ENCODE results near the gene DLL3.
"Not testable (repeated sequence)": the region's sequence is repeated elsewhere in the genome, so short reads cannot be mapped to it uniquely, and the experiment has no call there.

The DLL3 gene

GRCh38 chr19:39498798-39499642 is at the start of gene DLL3:
TSS of gene DLL3 (plus strand) at chr19:39498947. CDS start at chr19:39498975, 28 bp downstream.
- DNase-seq (ENCODE audit: low read depth in 2 of 2): no peak

GRCh38 chr19:39449116-39449797 is 49.5 kb upstream of the DLL3 start:
- no peak for DNase-seq (ENCODE audit: low read depth in 2 of 2)

- DNase-seq (ENCODE audit: low read depth in 2 of 2): not testable (repeated sequence)
Measured at GRCh38 chr19:39451257-39451656, 47.5 kb upstream of the DLL3 start.

GRCh38 chr19:39463403-39463802 is 35.3 kb upstream of the DLL3 start:
- no peak for DNase-seq (ENCODE audit: low read depth in 2 of 2)

- no peak for DNase-seq (ENCODE audit: low read depth in 2 of 2)
Measured at GRCh38 chr19:39465956-39466747, 32.6 kb upstream of the DLL3 start.

GRCh38 chr19:39467941-39468340 is 30.8 kb upstream of the DLL3 start:
- no peak for DNase-seq (ENCODE audit: low read depth in 2 of 2)

GRCh38 chr19:39469036-39469435 is 29.7 kb upstream of the DLL3 start:
- DNase-seq (ENCODE audit: low read depth in 2 of 2): no peak

GRCh38 chr19:39469567-39469966 is 29.2 kb upstream of the DLL3 start:
- no peak for DNase-seq (ENCODE audit: low read depth in 2 of 2)

GRCh38 chr19:39470724-39471339 is 27.9 kb upstream of the DLL3 start:
- no peak for DNase-seq (ENCODE audit: low read depth in 2 of 2)

GRCh38 chr19:39471756-39472536 is 26.8 kb upstream of the DLL3 start:
- no peak for DNase-seq (ENCODE audit: low read depth in 2 of 2)

GRCh38 chr19:39472746-39473442 is 25.9 kb upstream of the DLL3 start:
- no peak for DNase-seq (ENCODE audit: low read depth in 2 of 2)

- no peak for DNase-seq (ENCODE audit: low read depth in 2 of 2)
Measured at GRCh38 chr19:39473443-39473960, 25.2 kb upstream of the DLL3 start.

GRCh38 chr19:39474139-39474620 is 24.6 kb upstream of the DLL3 start:
- DNase-seq (ENCODE audit: low read depth in 2 of 2): peak; percentile 36 to 50

- DNase-seq (ENCODE audit: low read depth in 2 of 2): no peak
Measured at GRCh38 chr19:39475748-39476147, 23.0 kb upstream of the DLL3 start.

- DNase-seq (ENCODE audit: low read depth in 2 of 2): not testable (repeated sequence)
Measured at GRCh38 chr19:39479319-39479801, 19.4 kb upstream of the DLL3 start.

GRCh38 chr19:39479916-39480315 is 18.8 kb upstream of the DLL3 start:
- no peak for DNase-seq (ENCODE audit: low read depth in 2 of 2)

GRCh38 chr19:39480337-39481228 is 18.2 kb upstream of the DLL3 start, which contains the start of gene TIMM50:
TSS of gene TIMM50 (plus strand) at chr19:39480838. CDS start at chr19:39480854, 16 bp downstream.
- peak; percentile 92 to 94 for DNase-seq (ENCODE audit: low read depth in 2 of 2)

GRCh38 chr19:39481229-39481545 is 17.6 kb upstream of the DLL3 start:
- no peak for DNase-seq (ENCODE audit: low read depth in 2 of 2)

GRCh38 chr19:39481676-39482075 is 17.1 kb upstream of the DLL3 start:
- DNase-seq (ENCODE audit: low read depth in 2 of 2): no peak

Data from activated CD8-positive, alpha-beta memory T cell treated with anti-CD3 and anti-CD28 coated beads for 4 hours (primary cell).